22Rv1 (cell line): ENCODE results near the gene GON4L.

Source experiments
- CTCF ChIP-seq: fragments of 450-650 bp; IDR thresholded peaks from 2 replicates; pipeline ENCODE4 v1.5.1; 2017; ENCODE audit warnings: mild to moderate bottlenecking
- ZFX ChIP-seq: fragments of 450-650 bp; IDR thresholded peaks from 2 replicates; pipeline ENCODE4 v1.6.1; 2017; ENCODE audit warnings: antibody characterized with exemption, borderline replicate concordance

GRCh38 chr1:155812878-155813277 is 44.1 kb downstream of the GON4L start:
- no peak for TF ChIP-seq CTCF
- no peak for TF ChIP-seq ZFX
